ENCODE measurements around the gene PKP1.

The PKP1 gene

GRCh38 chr1:201250326-201251011 lies 32.8 kb upstream of the PKP1 start:
- TF ChIP-seq CTCF (IDR thresholded peaks at IDR 0.05; ENCODE audit: low read depth, low read length), result no peak
- H3K4me3 ChIP-seq (ENCODE audit: low read depth, low read length), result no peak overlapping the region

DNA sequence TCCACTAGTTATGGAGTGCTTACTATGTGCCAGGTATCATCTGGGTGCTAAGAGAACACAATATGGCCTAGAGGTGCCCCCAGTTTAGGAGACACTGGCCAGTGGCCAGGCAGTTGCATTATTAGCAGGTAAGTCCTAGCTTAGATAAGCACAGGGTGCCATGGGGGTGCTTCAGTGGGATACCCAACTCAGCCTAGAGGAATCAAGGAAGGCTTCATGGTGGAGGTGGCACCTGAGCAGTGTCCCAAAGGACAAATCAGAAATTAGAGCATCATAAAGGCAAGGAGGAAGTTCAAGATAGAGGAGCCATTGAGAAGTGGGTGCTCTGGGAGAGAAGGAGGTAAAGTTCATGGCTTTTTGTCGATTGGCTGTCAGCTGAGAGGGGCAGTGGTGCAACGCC lies 31.9 kb upstream of the PKP1 start:
- TF ChIP-seq CTCF (IDR thresholded peaks at IDR 0.05; ENCODE audit: low read depth, low read length), result no peak
- no peak overlapping the region for H3K4me3 ChIP-seq (ENCODE audit: low read depth, low read length)

DNA sequence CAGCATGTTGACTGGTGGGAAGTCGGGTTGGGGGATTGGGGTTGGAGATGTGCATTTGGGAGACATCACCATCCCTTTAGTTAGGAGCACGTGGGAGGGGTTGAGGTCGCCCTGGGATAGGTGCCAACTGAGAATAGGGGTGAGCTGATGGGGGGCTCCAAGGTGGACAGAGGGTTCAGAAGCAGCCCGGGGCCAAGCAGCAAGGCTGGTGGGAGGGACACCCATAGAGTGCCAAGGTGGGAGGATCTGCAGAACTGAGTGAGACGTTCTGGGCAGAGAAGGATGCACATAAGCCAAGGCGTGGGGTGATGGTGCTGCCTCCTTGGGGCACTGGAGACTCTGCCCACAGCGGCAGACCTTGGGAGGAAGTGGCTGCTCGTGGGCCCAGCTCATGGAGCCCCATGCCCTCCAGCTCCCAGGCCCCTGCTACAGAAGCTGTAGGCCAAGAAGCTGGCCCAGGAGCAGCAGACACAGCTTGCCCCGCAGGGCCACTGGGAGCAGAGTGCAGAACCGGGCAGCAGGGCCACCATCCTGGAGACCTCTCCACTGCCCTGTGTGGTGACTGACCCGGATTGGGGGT lies 31.4 kb upstream of the PKP1 start:
- TF ChIP-seq CTCF (IDR thresholded peaks at IDR 0.05; ENCODE audit: low read depth, low read length), result no peak
- H3K4me3 ChIP-seq (ENCODE audit: low read depth, low read length), result no peak overlapping the region

GRCh38 chr1:201252944-201253371 lies 30.3 kb upstream of the PKP1 start:
- no peak for TF ChIP-seq CTCF (IDR thresholded peaks at IDR 0.05; ENCODE audit: low read depth, low read length)
- no peak overlapping the region for H3K4me3 ChIP-seq (ENCODE audit: low read depth, low read length)

DNA sequence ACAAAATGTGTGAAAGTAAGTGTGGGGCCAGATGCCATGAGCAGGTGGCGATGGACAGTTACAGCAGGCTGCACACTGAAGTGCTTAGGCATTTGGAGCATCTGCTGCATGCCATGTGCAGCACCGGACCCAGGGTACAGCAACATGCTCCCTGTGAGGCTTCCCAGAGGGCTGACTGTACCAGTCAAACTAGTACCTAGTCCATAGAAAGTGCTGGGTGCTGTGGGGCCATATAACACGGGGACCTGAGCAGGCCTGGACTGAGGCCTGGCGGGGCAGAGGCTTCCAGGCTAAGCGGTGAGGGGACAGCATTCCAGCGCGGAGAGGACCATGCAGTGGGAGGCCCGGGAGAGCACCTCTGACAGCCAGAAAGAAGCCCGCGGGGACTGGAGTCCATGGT lies 29.9 kb upstream of the PKP1 start:
- no peak overlapping the region for H3K4me3 ChIP-seq (ENCODE audit: low read depth, low read length)
- no peak for TF ChIP-seq CTCF (IDR thresholded peaks at IDR 0.05; ENCODE audit: low read depth, low read length)

DNA sequence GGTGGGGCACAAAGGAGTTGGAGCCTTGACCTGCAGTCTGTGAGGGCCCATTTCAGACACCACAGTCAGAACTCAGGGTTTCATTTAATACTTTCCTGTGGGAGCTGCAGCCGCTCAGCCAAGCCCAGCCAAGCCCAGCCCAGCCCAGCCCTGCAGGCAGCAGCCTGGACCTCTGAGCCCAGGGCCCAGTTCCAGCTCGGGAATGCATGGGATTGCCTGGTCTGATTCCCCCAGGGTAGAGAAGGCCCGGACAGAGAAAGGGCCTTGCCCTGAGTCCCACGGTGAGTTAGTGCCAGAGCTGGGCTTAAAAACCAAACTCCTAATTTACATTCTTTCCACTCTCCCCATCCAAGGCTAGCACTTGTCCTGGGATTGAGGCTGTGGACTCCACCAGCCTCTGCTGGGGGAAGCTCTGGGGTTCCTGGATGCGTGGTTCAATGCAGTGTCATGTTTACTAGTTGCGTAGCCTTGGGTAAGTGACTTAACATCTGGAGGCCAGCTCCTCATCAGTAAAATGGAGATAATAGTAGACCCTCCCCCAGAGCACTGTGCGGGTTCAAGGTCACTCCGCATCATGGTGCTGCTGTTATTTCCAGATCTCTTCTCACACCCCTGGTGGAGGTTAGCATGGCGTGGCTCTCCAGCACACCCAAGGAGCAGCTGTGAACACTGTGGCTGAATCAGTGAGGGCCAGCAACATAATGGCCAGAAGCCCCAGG lies 29.2 kb upstream of the PKP1 start:
- no peak overlapping the region for H3K4me3 ChIP-seq (ENCODE audit: low read depth, low read length)
- TF ChIP-seq CTCF (IDR thresholded peaks at IDR 0.05; ENCODE audit: low read depth, low read length), result no peak
